Adrenal gland (tissue), 12 donors: Measurements from ENCODE around the gene RAP1GAP2. TPM values are rescaled to one million over a fixed set of nuclear protein-coding genes. Genes with fewer than 3 reads are reported as not detected.

Source experiments
- DNase-seq, 7 donors: peaks; one replicate each; pipeline ENCODE4 v3.0.0-alpha.2; 2019 to 2020
- H3K27ac ChIP-seq, 5 donors: fragments of 200-600 bp; sonication (generic) in 4 of 5; 1 replicate in 3 of 5; 2 replicates in 2 of 5; pipeline versions ENCODE4 v1.5.1 to v1.8.0; 2016 to 2020; ENCODE audit warnings: mild to moderate bottlenecking in 1 of 5
- H3K27me3 ChIP-seq: fragments of 200-600 bp; 2 replicates; pipeline ENCODE4 v1.8.0; 2021
- H3K36me3 ChIP-seq, 2 donors: fragments of 200-600 bp; replicated peaks in 1 of 2; 1 replicate in 1 of 2; 2 replicates in 1 of 2; pipeline versions ENCODE4 v1.5.1 to v1.8.0; 2018 to 2022
- H3K4me1 ChIP-seq, 2 donors: fragments of 200-600 bp; replicated peaks in 1 of 2; 1 replicate in 1 of 2; 2 replicates in 1 of 2; pipeline versions ENCODE4 v1.5.1 to v1.8.0; 2018 to 2021
- H3K4me3 ChIP-seq, 4 donors: fragments of 200-600 bp; sonication (generic) in 3 of 4; one replicate each; pipeline ENCODE4 v1.5.1; 2016 to 2018
- H3K9me3 ChIP-seq, 3 donors: fragments of 200-600 bp; sonication (generic) in 1 of 3; replicated peaks in 1 of 3; 1 replicate in 2 of 3; 2 replicates in 1 of 3; pipeline versions ENCODE4 v1.5.1 to v1.8.0; 2016 to 2021
- POLR2A ChIP-seq, 2 donors: fragments of 450-650 bp; IDR thresholded peaks; one replicate each; pipeline ENCODE4 v1.6.1; 2017; ENCODE audit warnings: antibody characterized with exemption in 2 of 2, mild to moderate bottlenecking in 2 of 2, moderate library complexity in 1 of 2
- WGBS, 4 donors: extraction: QIAGEN DNeasy Blood & Tissue Kit in 2 of 4; methylation state at CpG; one replicate each; pipeline versions ENCODE4 v1.1.5 to v1.1.7; 2013 to 2017; 5-methylcytosine and 5-hydroxymethylcytosine counted together
- intact Hi-C, 2 donors: fragments of 100-400 bp; cut with DNase I; formaldehyde crosslinking; loops; one replicate each; pipeline versions ENCODE4 v1.14.1 to v1.15.0; 2022 to 2023
- polyA plus RNA-seq, 3 donors: library from polyadenylated mRNA; stranded (reverse); fragments of 200-250 nt in 2 of 3; fragments of 350-450 nt in 1 of 3; fragmentation: Illumina TruSeq in 1 of 3; extraction: RNeasy Lipid Tissue Mini Kit (QIAGEN cat#74804) in 1 of 3; gene quantifications; one replicate each; pipeline ENCODE4 v1.2.3, GENCODE V29; 2013 to 2014
- total RNA-seq, 9 donors: library from RNA; depleted of rRNA in 4 of 9; stranded (reverse); fragments of >200 nt in 4 of 9; fragments of 120-200 nt in 1 of 9; fragmentation: NEBNext Ultra II Directional in 1 of 9; extraction: Animal tissue kit (Norgen Biotek cat#: 25700) in 1 of 9; gene quantifications; one replicate each; pipeline versions ENCODE4 v1.1.0 to v1.2.4, GENCODE V29; 2013 to 2023
- TF ChIP-seq, protein P1 (sequence below), 6 experiments: fragments of 450-650 bp in 4 of 6; fragments of 200-600 bp in 2 of 6; sonication (generic) in 1 of 6; IDR thresholded peaks; 1 replicate in 5 of 6; 2 replicates in 1 of 6; pipeline versions ENCODE4 v1.5.1 to v1.8.0; 2016 to 2021; ENCODE audit warnings: antibody characterized with exemption in 6 of 6, mild to moderate bottlenecking in 2 of 6, moderate library complexity in 1 of 6
- donor health status: healthy with polysubstance abuse.
- donor health status: Bipolar disorder and iron deficiency.
- donor health status: DM: yes; HTN: yes; CAD: no.
- donor health status: DM: no; HTN: no; CAD: no.
- donor health status: DM: no; HTN: no; CAD: no.
- donor health status: DM: yes; HTN: yes; CAD: no.

Gene RAP1GAP2
- total and polyA plus RNA-seq, 12 donors = 4.2 to 20.4 (median 6.9) TPM

DNA sequence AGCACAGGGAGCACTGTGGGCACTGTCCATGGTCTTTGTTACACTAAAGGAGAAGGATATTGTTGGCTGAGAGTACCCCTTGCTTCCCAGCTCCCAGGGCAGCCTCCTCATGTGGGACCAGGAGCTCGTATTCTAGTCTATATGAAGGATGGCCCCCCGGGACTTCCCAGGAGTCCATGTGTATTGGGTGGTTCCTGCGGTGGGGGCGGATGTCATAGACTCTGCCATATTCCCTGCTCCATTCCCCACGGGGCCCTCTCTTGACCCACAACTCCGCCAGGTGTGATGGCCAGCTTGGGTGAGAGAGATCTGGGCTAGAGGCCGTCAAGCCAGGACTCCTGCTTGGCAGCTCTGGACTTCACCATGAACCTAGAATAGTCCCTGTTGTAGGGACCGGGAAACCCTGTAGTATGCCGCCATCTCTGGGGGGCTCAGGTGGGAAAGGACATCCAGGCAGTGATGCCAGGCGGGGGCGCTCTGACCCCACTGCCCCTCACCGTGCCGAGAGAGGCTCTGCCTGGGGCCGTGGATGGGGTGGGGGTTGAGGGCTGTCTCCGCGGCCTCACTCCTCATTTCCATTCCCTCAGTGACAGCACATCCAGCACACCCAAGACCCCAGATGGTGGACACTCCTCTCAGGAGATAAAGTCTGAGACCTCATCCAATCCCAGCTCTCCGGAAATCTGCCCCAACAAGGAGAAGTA lies 229.3 kb downstream of the RAP1GAP2 start:
- Histone ChIP-seq H3K27ac (no peak overlapping the region), H3K4me3 (no peak overlapping the region), H3K4me1 (no peaks in the 10 kb centered on the region), H3K36me3 (no peaks in the 10 kb centered on the region), H3K27me3 (no peaks in the 10 kb centered on the region), H3K9me3 (peaks cover 0 to 10% (median 7%) of the 10 kb centered on the region in 3 donors)
- no peak for DNase-seq
- no peak for TF ChIP-seq POLR2A (IDR thresholded peaks at IDR 0.05)
- TF ChIP-seq, protein P1, sequence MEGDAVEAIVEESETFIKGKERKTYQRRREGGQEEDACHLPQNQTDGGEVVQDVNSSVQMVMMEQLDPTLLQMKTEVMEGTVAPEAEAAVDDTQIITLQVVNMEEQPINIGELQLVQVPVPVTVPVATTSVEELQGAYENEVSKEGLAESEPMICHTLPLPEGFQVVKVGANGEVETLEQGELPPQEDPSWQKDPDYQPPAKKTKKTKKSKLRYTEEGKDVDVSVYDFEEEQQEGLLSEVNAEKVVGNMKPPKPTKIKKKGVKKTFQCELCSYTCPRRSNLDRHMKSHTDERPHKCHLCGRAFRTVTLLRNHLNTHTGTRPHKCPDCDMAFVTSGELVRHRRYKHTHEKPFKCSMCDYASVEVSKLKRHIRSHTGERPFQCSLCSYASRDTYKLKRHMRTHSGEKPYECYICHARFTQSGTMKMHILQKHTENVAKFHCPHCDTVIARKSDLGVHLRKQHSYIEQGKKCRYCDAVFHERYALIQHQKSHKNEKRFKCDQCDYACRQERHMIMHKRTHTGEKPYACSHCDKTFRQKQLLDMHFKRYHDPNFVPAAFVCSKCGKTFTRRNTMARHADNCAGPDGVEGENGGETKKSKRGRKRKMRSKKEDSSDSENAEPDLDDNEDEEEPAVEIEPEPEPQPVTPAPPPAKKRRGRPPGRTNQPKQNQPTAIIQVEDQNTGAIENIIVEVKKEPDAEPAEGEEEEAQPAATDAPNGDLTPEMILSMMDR (IDR thresholded peaks at IDR 0.05) = no peak
- intact Hi-C loops = no loop called here
- 84 to 99% (median 90%) methylated on average over 9 to 17 of the region's 17 CpGs for WGBS, 4 donors

DNA sequence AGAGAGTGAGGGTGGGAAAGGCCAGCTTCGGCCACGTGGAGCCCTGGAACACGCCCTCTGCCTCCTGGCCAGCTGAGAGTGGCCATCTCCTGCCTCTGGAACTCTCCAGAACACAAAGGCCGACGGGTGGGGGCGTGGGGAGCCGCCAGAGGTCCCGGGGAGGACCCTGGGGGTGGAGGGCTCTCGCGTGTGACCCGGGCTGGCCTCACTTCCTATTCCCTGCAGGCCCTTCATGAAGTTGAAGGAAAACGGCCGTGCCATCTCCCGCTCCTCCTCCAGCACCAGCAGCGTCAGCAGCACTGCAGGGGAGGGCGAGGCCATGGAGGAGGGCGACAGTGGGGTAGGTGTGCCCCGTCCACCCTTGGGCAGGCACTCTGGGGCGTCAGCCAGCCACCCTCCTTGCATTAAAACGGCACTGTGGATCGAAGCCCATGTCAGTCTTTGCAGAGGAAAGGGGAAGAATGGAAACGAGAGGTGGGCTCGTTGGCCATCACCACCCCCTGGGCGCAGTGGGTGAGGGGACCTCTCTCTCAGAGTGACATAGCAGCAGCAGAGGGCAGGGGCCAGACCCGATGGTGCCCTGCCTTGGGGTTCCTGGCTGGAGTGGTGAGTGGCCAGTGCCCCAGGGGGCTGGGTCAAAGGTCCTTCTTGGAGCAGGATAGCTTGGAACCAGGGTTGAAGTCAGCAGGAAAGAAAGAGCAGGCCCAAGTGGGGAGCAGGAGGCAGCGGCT lies 230.1 kb downstream of the RAP1GAP2 start:
- H3K4me3 ChIP-seq = no peak overlapping the region
- TF ChIP-seq, protein P1 (IDR thresholded peaks at IDR 0.05) = no peak
- no peak for TF ChIP-seq POLR2A (IDR thresholded peaks at IDR 0.05)
- H3K27me3 ChIP-seq = no peaks in the 10 kb centered on the region
- H3K4me1 ChIP-seq = no peaks in the 10 kb centered on the region
- WGBS, 4 donors = 80 to 92% (median 84%) methylated on average over 15 to 26 of the region's 26 CpGs
- intact Hi-C loops = no loop called here
- H3K36me3 ChIP-seq = no peaks in the 10 kb centered on the region
- no peak overlapping the region for H3K27ac ChIP-seq
- no peak for DNase-seq
- H3K9me3 ChIP-seq = peaks cover 0 to 10% (median 7%) of the 10 kb centered on the region in 3 donors

DNA sequence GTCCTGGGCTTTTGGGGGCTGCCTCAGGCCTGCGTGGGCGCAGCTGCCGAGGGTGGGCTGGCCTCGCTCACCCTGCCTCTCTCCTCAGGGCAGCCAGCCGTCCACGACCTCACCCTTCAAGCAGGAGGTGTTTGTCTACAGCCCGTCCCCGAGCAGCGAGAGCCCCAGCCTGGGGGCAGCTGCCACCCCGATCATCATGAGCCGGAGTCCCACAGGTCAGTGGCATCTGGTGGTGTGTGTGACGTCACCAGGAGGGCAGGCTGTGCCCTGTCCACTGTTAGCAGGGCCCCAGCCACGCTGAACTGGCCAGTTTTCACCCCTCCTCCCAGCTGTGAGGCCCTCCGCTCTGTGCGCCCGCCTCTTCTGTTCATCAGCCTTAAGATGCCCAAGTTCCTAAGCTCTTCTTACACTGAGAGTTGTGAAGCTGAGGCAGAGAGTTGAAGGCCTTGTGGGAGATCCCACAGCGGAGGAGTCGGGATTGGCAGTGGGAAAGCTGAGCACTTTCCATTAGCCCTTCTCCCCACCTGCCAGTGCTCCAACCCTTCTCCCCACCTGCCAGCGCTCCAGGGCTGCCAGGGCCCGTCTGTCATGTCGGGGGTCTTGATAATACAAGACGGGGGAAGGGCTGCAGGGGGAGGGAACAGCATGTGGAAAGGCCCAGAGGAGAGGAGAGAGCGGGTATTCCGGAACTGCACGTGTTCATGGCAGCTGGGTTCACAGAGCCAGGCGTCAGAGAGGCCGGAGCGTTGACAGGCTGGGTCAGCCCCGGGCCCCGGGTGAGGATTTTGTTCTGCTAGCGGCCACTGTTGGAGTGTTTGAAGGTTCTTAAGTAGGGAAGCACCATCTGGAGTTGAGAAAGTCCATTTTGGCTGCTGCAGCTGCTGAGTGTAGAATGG lies 230.9 kb downstream of the RAP1GAP2 start:
- 76 to 91% (median 86%) methylated on average over 23 to 31 of the region's 31 CpGs for WGBS, 4 donors
- Histone ChIP-seq H3K4me1 (no peaks in the 10 kb centered on the region), H3K9me3 (peaks cover 0 to 10% (median 5%) of the 10 kb centered on the region in 3 donors), H3K4me3 (no peak overlapping the region), H3K36me3 (no peaks in the 10 kb centered on the region), H3K27ac (no peak overlapping the region), H3K27me3 (no peaks in the 10 kb centered on the region)
- intact Hi-C loops = no loop called here
- TF ChIP-seq, protein P1 (IDR thresholded peaks at IDR 0.05) = no peak
- TF ChIP-seq POLR2A (IDR thresholded peaks at IDR 0.05) = no peak
- DNase-seq = no peak
